Thyroid gland (tissue), 4 donors: ENCODE measurements around the gene CCDC88C. TPM values are rescaled to one million over a fixed set of nuclear protein-coding genes. Genes with fewer than 3 reads are reported as not detected.

ENCODE experiments used
- DNase-seq, 2 donors: peaks; one replicate each; pipeline ENCODE4 v3.0.0-alpha.2; 2019
- H3K27ac ChIP-seq, 3 donors: fragments of 200-600 bp; sonication (generic); 1 replicate in 2 of 3; 2 replicates in 1 of 3; pipeline ENCODE4 v1.5.1; 2016 to 2019; ENCODE audit warnings: mild to moderate bottlenecking in 1 of 3, moderate library complexity in 1 of 3
- H3K27me3 ChIP-seq: fragments of 200-600 bp; sonication (generic); one replicate; pipeline ENCODE4 v1.5.1; 2019
- H3K36me3 ChIP-seq, 2 donors: fragments of 200-600 bp; sonication (generic); one replicate each; pipeline ENCODE4 v1.5.1; 2016 to 2019
- H3K4me1 ChIP-seq, 2 donors: fragments of 200-600 bp; sonication (generic); one replicate each; pipeline ENCODE4 v1.5.1; 2017 to 2019
- H3K4me3 ChIP-seq, 3 donors: fragments of 200-600 bp; sonication (generic); replicated peaks in 1 of 3; 1 replicate in 2 of 3; 2 replicates in 1 of 3; pipeline ENCODE4 v1.5.1; 2016; ENCODE audit warnings: mild to moderate bottlenecking in 1 of 3
- H3K9me3 ChIP-seq: fragments of 200-600 bp; sonication (generic); one replicate; pipeline ENCODE4 v1.5.1; 2017
- POLR2A ChIP-seq, 2 donors: fragments of 450-650 bp; IDR thresholded peaks; one replicate each; pipeline ENCODE4 v1.6.1; 2017; ENCODE audit warnings: antibody characterized with exemption in 2 of 2, mild to moderate bottlenecking in 2 of 2, moderate library complexity in 1 of 2
- WGBS, 2 donors: methylation state at CpG; one replicate each; pipeline ENCODE4 v1.1.5; 2017; 5-methylcytosine and 5-hydroxymethylcytosine counted together
- intact Hi-C: fragments of 100-400 bp; cut with DNase I; formaldehyde crosslinking; loops from one replicate; pipeline ENCODE4 v1.15.1; 2023
- total RNA-seq, 4 donors: library from RNA; depleted of rRNA; stranded (reverse); fragments of >200 nt; gene quantifications; one replicate each; pipeline ENCODE4 v1.2.3, GENCODE V29; 2016
- TF ChIP-seq, protein P1 (sequence below), 6 experiments: fragments of 200-600 bp in 3 of 6; fragments of 450-650 bp in 3 of 6; sonication (generic) in 3 of 6; IDR thresholded peaks; one replicate each; pipeline ENCODE4 v1.5.1; 2016 to 2019; ENCODE audit warnings: antibody characterized with exemption in 6 of 6, mild to moderate bottlenecking in 2 of 6, inconsistent platforms in 1 of 6, moderate library complexity in 1 of 6

The CCDC88C gene
- total RNA-seq, 4 donors from 2014 or later, result 3.0 to 6.3 (median 5.8) TPM

DNA sequence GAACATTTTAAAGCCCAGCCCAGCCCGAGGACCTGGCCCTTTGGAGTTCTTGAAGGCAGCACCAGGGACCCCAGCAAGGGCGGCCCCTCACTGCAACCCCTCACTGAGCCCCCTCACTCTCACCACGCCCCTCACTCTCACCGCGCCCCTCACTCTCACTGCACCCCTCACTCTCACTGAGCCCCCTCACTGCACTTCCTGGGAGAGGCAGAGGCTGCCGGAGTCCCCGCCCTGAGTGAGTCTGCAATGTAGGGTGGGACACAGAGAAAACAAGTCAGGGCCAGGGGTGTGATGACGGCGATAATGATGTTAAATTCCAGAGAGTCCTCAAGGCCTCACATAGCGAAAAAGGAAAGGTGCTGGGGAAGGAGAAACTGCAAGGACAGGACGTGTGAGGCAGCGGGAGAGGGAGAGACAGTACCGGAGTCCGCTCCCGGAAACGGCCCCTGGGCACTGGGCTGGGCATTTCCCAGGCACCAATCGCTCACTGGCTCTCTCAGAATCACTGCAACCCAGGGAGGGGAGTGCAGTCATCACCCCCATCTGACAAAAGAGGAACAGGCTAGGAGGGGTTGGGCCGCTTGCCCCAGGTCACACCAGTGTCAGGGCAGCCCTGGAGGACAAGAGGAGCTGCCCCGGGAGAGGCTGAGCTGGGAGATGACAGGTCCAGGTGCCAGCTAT lies 24.9 kb downstream of the CCDC88C start:
- no peak for DNase-seq

DNA sequence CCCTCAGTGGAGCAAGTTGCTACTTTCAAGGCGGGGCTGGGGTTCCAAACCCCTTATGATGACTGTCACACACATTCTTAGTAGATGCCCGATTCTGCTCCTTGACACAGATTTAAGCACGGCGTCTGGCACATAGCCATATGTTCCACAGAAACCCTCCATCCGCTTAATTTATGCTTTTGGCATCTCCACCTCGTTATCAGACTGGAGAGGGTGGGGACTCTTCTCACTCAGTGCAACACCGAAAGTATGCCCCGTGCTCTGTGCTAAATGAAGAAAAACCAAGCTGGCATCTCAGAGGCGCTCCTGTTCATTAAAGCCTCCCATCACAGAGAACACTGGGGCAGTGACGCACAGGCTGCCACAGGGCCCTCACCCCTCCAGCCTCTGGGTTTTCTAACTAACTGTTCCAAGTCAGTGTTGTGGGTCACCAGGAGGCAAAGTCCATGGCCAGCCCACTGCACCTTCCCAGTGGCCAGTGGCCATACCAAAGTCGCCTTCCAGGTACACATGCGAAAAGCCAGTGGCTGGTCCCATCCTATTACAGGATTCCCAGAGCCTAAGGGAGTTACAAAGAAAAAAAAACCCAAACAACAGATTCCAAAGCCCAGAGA lies 27.3 kb downstream of the CCDC88C start:
- no peak for TF ChIP-seq POLR2A (IDR thresholded peaks at IDR 0.05)
- TF ChIP-seq, protein P1, sequence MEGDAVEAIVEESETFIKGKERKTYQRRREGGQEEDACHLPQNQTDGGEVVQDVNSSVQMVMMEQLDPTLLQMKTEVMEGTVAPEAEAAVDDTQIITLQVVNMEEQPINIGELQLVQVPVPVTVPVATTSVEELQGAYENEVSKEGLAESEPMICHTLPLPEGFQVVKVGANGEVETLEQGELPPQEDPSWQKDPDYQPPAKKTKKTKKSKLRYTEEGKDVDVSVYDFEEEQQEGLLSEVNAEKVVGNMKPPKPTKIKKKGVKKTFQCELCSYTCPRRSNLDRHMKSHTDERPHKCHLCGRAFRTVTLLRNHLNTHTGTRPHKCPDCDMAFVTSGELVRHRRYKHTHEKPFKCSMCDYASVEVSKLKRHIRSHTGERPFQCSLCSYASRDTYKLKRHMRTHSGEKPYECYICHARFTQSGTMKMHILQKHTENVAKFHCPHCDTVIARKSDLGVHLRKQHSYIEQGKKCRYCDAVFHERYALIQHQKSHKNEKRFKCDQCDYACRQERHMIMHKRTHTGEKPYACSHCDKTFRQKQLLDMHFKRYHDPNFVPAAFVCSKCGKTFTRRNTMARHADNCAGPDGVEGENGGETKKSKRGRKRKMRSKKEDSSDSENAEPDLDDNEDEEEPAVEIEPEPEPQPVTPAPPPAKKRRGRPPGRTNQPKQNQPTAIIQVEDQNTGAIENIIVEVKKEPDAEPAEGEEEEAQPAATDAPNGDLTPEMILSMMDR (IDR thresholded peaks at IDR 0.05), result no peak
- Histone ChIP-seq H3K27ac (no peak overlapping the region), H3K36me3 (no peaks in the 10 kb centered on the region), H3K4me3 (no peak overlapping the region), H3K27me3 (no peaks in the 10 kb centered on the region), H3K4me1 (no peaks in the 10 kb centered on the region), H3K9me3 (no peaks in the 10 kb centered on the region)
- no peak for DNase-seq
- intact Hi-C loops, result no loop called here
- WGBS, 2 donors, result 65 to 70% methylated on average over 12 of the region's 12 CpGs

More for the DNA sequence above, 24.9 kb downstream of the CCDC88C start:
- Histone ChIP-seq H3K36me3 (no peaks in the 10 kb centered on the region), H3K27ac (no peak overlapping the region), H3K4me3 (no peak overlapping the region), H3K4me1 (no peaks in the 10 kb centered on the region), H3K27me3 (no peaks in the 10 kb centered on the region), H3K9me3 (no peaks in the 10 kb centered on the region)
- 65 to 66% methylated on average over 17 to 19 of the region's 19 CpGs for WGBS, 2 donors
- intact Hi-C loops, result no loop called here
- TF ChIP-seq, protein P1 (IDR thresholded peaks at IDR 0.05), result no peak
- no peak for TF ChIP-seq POLR2A (IDR thresholded peaks at IDR 0.05)

DNA sequence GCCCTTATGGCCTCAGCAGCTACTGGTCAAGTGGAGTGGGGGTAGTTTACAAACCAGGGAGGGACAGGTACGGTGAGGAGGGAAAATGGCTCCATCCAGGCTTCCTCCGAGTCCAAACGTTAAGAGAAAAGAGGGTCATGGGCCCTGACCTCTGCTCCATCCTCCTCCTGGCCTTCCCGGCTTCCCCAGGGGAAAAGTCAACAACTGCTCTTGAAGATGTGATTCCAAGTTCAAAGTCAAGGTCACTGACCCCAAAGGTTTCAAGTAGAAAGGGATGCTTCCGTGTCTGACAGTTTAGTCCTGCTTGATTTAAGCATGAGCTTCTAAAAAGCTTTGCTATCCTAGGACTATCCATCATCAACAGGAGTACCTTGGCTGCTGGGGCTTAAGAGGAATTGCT lies 28.5 kb downstream of the CCDC88C start:
- Histone ChIP-seq H3K27ac (no peak overlapping the region), H3K4me3 (no peak overlapping the region), H3K36me3 (no peaks in the 10 kb centered on the region), H3K4me1 (no peaks in the 10 kb centered on the region), H3K27me3 (no peaks in the 10 kb centered on the region), H3K9me3 (no peaks in the 10 kb centered on the region)
- DNase-seq, result no peak
- TF ChIP-seq, protein P1 (IDR thresholded peaks at IDR 0.05), result no peak
- no peak for TF ChIP-seq POLR2A (IDR thresholded peaks at IDR 0.05)
- intact Hi-C loops, result no loop called here
- 62 to 74% methylated on average over 5 of the region's 5 CpGs for WGBS, 2 donors

DNA sequence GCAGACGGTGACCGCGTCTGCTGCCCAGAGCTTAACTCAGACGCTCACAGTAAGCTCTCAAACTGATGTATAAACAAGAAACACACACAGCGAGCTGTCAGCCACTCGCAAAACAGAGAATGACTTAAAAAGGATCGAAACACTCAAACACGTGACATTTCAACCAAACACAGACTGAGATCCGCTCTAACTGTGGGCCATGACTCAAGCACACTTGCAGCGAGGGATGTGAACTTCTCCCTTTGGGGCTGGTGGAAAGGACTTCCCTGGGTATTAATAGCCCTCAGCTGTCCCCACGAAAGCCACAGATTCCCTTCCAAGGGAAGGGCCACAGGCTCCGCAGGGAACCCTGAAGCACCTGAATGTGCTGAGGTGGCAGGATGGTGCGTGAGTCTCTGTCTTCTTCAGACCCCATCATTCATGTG lies 29.1 kb downstream of the CCDC88C start:
- WGBS, 2 donors, result 82 to 94% methylated on average over 13 of the region's 13 CpGs
- no peak for TF ChIP-seq POLR2A (IDR thresholded peaks at IDR 0.05)
- TF ChIP-seq, protein P1 (IDR thresholded peaks at IDR 0.05), result no peak
- Histone ChIP-seq H3K4me3 (no peak overlapping the region), H3K4me1 (no peaks in the 10 kb centered on the region), H3K9me3 (no peaks in the 10 kb centered on the region), H3K27me3 (no peaks in the 10 kb centered on the region), H3K36me3 (no peaks in the 10 kb centered on the region), H3K27ac (no peak overlapping the region)
- intact Hi-C loops, result no loop called here
- DNase-seq, result no peak

DNA sequence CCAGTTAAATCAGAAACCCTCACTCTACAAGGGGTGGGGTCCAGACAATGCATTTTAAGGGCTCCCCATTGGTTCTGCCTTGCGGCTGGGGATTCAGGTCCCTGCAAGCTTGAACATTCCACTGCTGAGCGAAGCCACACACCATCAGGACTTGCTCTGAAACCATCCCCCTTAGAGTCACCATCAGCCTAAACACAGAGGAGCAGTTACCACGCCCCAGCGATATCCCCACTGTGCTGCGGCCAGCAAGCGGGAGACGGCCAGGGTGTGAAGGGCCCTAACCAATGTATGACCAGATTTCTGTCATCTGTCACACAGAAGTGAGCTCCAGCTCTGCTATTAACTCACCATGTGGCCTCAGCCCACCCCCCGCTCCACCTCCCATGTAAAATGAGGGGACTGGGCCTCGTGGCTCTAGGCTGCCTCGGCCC lies 29.7 kb downstream of the CCDC88C start:
- Histone ChIP-seq H3K4me3 (no peak overlapping the region), H3K36me3 (no peaks in the 10 kb centered on the region), H3K9me3 (no peaks in the 10 kb centered on the region), H3K27me3 (no peaks in the 10 kb centered on the region), H3K27ac (no peak overlapping the region), H3K4me1 (peaks cover 0 to 5% of the 10 kb centered on the region in 2 donors)
- WGBS, 2 donors, result 93 to 94% methylated on average over 9 to 10 of the region's 10 CpGs
- intact Hi-C loops, result no loop called here
- TF ChIP-seq, protein P1 (IDR thresholded peaks at IDR 0.05), result no peak
- TF ChIP-seq POLR2A (IDR thresholded peaks at IDR 0.05), result no peak
- DNase-seq, result no peak
